ENCODE measurements around the gene COA6.

Gene COA6

GRCh38 chr1:234372011-234372757 lies 1.1 kb upstream of the COA6 start:
- TF ChIP-seq SIN3A (IDR thresholded peaks at IDR 0.05; ENCODE audit: borderline replicate concordance, insufficient read depth, low read length) (no peak), REST (IDR thresholded peaks at IDR 0.05; ENCODE audit: insufficient read depth in 1 of 2, low read depth in 2 of 2, low read length in 2 of 2) (no peak), TAF1 (IDR thresholded peaks at IDR 0.05; ENCODE audit: borderline replicate concordance, insufficient read depth, low read length) (no peak), FOXP2 (optimal IDR thresholded peaks at IDR 0.05; ENCODE audit: borderline replicate concordance, extremely low read depth, extremely low read length, insufficient read depth) (no peak), POLR2AphosphoS5 (IDR thresholded peaks at IDR 0.05; ENCODE audit: low read depth, low read length) (no peak)

DNA sequence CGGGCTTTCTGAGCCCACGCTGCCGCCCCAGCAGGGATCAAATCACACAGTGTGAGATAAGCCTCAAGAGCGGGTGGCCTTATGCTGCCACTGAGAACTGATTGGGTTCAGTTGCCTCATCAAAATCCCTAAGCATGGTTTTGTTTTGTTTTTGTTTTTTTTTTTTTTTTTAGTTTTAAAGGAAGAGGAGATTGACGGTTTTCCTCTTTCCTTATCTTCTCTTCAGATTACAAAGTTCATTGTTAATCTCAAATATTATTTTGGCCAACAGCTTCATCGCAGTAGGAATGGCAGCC lies 651 bp downstream of the COA6 start:
- TF ChIP-seq SIN3A (IDR thresholded peaks at IDR 0.05; ENCODE audit: borderline replicate concordance, insufficient read depth, low read length) = no peak
- TF ChIP-seq FOXP2 (optimal IDR thresholded peaks at IDR 0.05; ENCODE audit: borderline replicate concordance, extremely low read depth, extremely low read length, insufficient read depth) = no peak
- TF ChIP-seq POLR2AphosphoS5 (IDR thresholded peaks at IDR 0.05; ENCODE audit: low read depth, low read length) = no peak
- TF ChIP-seq REST (IDR thresholded peaks at IDR 0.05; ENCODE audit: insufficient read depth in 1 of 2, low read depth in 2 of 2, low read length in 2 of 2) = no peak
- no peak for TF ChIP-seq TAF1 (IDR thresholded peaks at IDR 0.05; ENCODE audit: borderline replicate concordance, insufficient read depth, low read length)

DNA sequence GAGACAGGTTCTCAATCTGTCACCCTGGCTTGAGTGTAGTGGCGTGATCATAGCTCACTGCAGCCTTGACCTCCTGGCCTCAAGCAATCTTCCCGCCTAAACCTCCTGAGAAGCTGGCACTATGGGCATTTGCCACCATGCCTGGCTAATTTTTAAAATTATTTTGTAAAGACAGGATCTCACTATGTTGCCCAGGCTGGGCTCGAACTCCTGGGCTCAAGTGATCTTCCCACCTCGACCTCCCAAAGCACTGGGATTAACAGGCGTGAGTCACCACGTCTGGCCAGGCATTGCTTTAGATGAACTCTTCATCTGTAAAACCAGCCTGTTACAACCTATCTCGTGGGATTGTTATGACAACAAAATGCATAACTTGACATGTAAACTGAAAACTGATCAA lies 2.4 kb downstream of the COA6 start:
- no peak for TF ChIP-seq SIN3A (IDR thresholded peaks at IDR 0.05; ENCODE audit: borderline replicate concordance, insufficient read depth, low read length)

GRCh38 chr1:234381699-234382555 lies 8.7 kb downstream of the COA6 start:
- no peak for TF ChIP-seq SIN3A (IDR thresholded peaks at IDR 0.05; ENCODE audit: borderline replicate concordance, insufficient read depth, low read length)
- no peak for TF ChIP-seq FOXP2 (optimal IDR thresholded peaks at IDR 0.05; ENCODE audit: borderline replicate concordance, extremely low read depth, extremely low read length, insufficient read depth)
- no peak for TF ChIP-seq REST (IDR thresholded peaks at IDR 0.05; ENCODE audit: insufficient read depth in 1 of 2, low read depth in 2 of 2, low read length in 2 of 2)
- TF ChIP-seq POLR2AphosphoS5 (IDR thresholded peaks at IDR 0.05; ENCODE audit: low read depth, low read length) = no peak
- TF ChIP-seq TAF1 (IDR thresholded peaks at IDR 0.05; ENCODE audit: borderline replicate concordance, insufficient read depth, low read length) = no peak

GRCh38 chr1:234386122-234386521 lies 12.9 kb downstream of the COA6 start:
- TF ChIP-seq FOXP2 (optimal IDR thresholded peaks at IDR 0.05; ENCODE audit: borderline replicate concordance, extremely low read depth, extremely low read length, insufficient read depth) (no peak), TAF1 (IDR thresholded peaks at IDR 0.05; ENCODE audit: borderline replicate concordance, insufficient read depth, low read length) (no peak), SIN3A (IDR thresholded peaks at IDR 0.05; ENCODE audit: borderline replicate concordance, insufficient read depth, low read length) (no peak), REST (IDR thresholded peaks at IDR 0.05; ENCODE audit: insufficient read depth in 1 of 2, low read depth in 2 of 2, low read length in 2 of 2) (no peak), POLR2AphosphoS5 (IDR thresholded peaks at IDR 0.05; ENCODE audit: low read depth, low read length) (no peak)
